HFFc6 (cell line): Measurements from ENCODE around the gene DNMT1. TPM values are rescaled to one million over a fixed set of nuclear protein-coding genes. Genes with fewer than 3 reads are reported as not detected.

Experiments
- DNase-seq: peaks from one replicate; pipeline ENCODE4 v3.0.0-alpha.2; 2018
- H3K27ac Mint-ChIP-seq: 2 replicates; pipeline ENCODE4 v1.8.0; 2020; ENCODE audit warnings: mild to moderate bottlenecking, mixed read lengths
- H3K27me3 Mint-ChIP-seq: 2 replicates; pipeline ENCODE4 v1.8.0; 2021; ENCODE audit warnings: mild to moderate bottlenecking, moderate library complexity, mixed read lengths; ENCODE audit not compliant: insufficient read depth
- H3K36me3 Mint-ChIP-seq: 2 replicates; pipeline ENCODE4 v1.8.0; 2021; ENCODE audit warnings: low read depth, mixed read lengths
- H3K4me1 Mint-ChIP-seq: 2 replicates; pipeline ENCODE4 v1.8.0; 2020; ENCODE audit warnings: low read depth, mixed read lengths
- H3K4me3 Mint-ChIP-seq: 2 replicates; pipeline ENCODE4 v1.8.0; 2020; ENCODE audit warnings: mild to moderate bottlenecking, moderate library complexity, mixed read lengths
- H3K9me3 Mint-ChIP-seq: 2 replicates; pipeline ENCODE4 v1.8.0; 2020; ENCODE audit warnings: mild to moderate bottlenecking, mixed read lengths
- CTCF ChIP-seq: fragments of 200-600 bp; sonication (generic); IDR thresholded peaks from 2 replicates; pipeline ENCODE4 v1.5.0; 2021; ENCODE audit warnings: antibody characterized with exemption, mild to moderate bottlenecking
- total RNA-seq, 6 experiments: library from RNA; stranded (reverse); fragmentation: NEBNext Ultra II Directional; extraction: Animal tissue kit (Norgen Biotek cat#: 25700); gene quantifications; 2 replicates in 1 of 6; 3 replicates in 5 of 6; pipeline ENCODE4 v1.2.3, GENCODE V29; 2021

The DNMT1 gene
- total RNA-seq, 6 experiments from 2014 or later, result 74.5 to 135 (median 125) TPM

- H3K4me1 Mint-ChIP-seq, result peaks cover 30% of the 10 kb centered on the region
- DNase-seq, result no peak
- H3K27ac Mint-ChIP-seq, result peak overlapping the region; percentile 64
- H3K9me3 Mint-ChIP-seq, result no peaks in the 10 kb centered on the region
- H3K27me3 Mint-ChIP-seq, result peaks cover 2% of the 10 kb centered on the region; the same call in 1 of the 2 replicates
- TF ChIP-seq CTCF, result peak; percentile 69
- H3K36me3 Mint-ChIP-seq, result peaks cover 5% of the 10 kb centered on the region; the same call in 1 of the 2 replicates
- H3K4me3 Mint-ChIP-seq, result no peak overlapping the region; the same call in 1 of the 2 replicates
Observed at GRCh38 chr19:10228920-10229319, 34.2 kb upstream of the DNMT1 start.

GRCh38 chr19:10228393-10228792, 33.6 kb upstream of the DNMT1 start:
- Mint-ChIP-seq H3K4me3 (no peak overlapping the region), H3K9me3 (no peaks in the 10 kb centered on the region), H3K27ac (no peak overlapping the region; the same call in 1 of the 2 replicates), H3K4me1 (peaks cover 30% of the 10 kb centered on the region), H3K36me3 (peaks cover 6% of the 10 kb centered on the region; the same call in 1 of the 2 replicates), H3K27me3 (peaks cover 2% of the 10 kb centered on the region; the same call in 1 of the 2 replicates)
- TF ChIP-seq CTCF, result no peak
- DNase-seq, result no peak

GRCh38 chr19:10227026-10227971, 32.5 kb upstream of the DNMT1 start:
- H3K4me1 Mint-ChIP-seq, result peaks cover 24% of the 10 kb centered on the region
- H3K27ac Mint-ChIP-seq, result peak overlapping the region; percentile 98
- H3K4me3 Mint-ChIP-seq, result peak overlapping the region; percentile 37; the same call in 1 of the 2 replicates
- H3K27me3 Mint-ChIP-seq, result peaks cover 2% of the 10 kb centered on the region; the same call in 1 of the 2 replicates
- H3K9me3 Mint-ChIP-seq, result no peaks in the 10 kb centered on the region
- TF ChIP-seq CTCF, result peak; percentile 62
- no peak for DNase-seq
- peaks cover 9% of the 10 kb centered on the region; the same call in 1 of the 2 replicates for H3K36me3 Mint-ChIP-seq

DNA sequence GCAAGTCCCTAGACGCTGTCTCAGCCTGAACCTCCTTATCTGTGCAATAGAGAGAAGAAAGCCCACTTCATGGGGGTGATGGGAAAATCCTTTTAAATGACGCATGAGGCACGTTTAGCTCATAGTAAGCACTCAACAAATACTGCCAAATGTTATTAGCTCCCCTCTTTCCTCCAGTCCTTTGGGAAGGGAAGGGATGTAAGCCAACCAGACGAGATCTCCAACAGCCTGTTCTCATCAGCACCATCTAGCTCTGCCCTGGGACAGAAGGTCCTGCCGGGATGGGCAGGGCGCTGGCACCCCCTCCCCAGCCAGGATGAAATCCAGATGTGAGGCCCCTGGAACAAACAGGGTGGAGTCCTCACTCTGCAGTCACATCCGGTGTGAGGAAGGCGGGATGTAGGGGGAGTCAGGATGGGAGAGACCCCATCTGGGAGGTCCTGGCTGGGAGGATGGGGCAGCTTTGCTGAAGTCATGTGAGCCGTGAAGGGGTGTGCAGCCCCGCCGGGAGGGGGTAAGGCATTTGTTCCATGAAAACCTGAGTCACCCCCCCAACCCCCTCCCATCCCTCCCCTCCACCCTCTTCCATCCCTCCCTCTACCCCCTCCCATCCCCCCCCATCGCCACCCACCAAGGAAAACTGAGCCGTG, 31.7 kb upstream of the DNMT1 start:
- no peak for TF ChIP-seq CTCF
- Mint-ChIP-seq H3K27ac (peak overlapping the region; percentile 98), H3K36me3 (peaks cover 9% of the 10 kb centered on the region; the same call in 1 of the 2 replicates), H3K4me1 (peaks cover 20% of the 10 kb centered on the region), H3K4me3 (peak overlapping the region; percentile 83), H3K27me3 (no peaks in the 10 kb centered on the region; the same call in 1 of the 2 replicates), H3K9me3 (no peaks in the 10 kb centered on the region)
- peak; percentile 74 for DNase-seq

GRCh38 chr19:10226021-10226375, 31.2 kb upstream of the DNMT1 start:
- Mint-ChIP-seq H3K9me3 (no peaks in the 10 kb centered on the region), H3K36me3 (peaks cover 9% of the 10 kb centered on the region; the same call in 1 of the 2 replicates), H3K4me1 (peaks cover 20% of the 10 kb centered on the region), H3K4me3 (peak overlapping the region; percentile 83), H3K27ac (peak overlapping the region; percentile 98), H3K27me3 (no peaks in the 10 kb centered on the region; the same call in 1 of the 2 replicates)
- no peak for TF ChIP-seq CTCF
- no peak for DNase-seq
